ENCODE results near the gene DNM3.

The DNM3 gene

DNA sequence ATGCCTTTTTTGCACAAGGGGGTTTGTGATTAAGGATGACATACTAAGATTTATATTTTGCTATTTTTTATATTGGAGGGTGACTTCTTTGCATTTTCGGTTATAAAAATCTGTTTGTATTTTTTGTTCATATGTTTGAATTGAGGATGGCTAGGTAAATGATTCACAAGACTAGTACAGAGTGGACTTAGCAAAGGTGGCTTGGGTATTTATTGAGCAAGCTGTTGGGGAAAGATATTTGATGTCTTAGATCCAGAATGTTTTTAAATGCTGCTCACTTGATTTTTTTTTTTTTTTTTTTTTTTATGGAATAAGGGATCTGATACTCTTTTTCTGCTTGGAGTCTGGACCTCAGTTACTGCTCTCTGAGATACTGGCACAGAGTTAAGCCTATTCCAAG lies 100.6 kb downstream of the DNM3 start:
- Histone ChIP-seq H3K27me3 (ENCODE audit: control insufficient read depth in 1 of 2, insufficient read depth in 2 of 2, low read length in 2 of 2) (no peaks in the 10 kb centered on the region), H3K27ac (ENCODE audit: low read length) (no peak overlapping the region), H3K4me3 (ENCODE audit: low read length in 2 of 2) (no peak overlapping the region), H3K9ac (ENCODE audit: low read length in 2 of 2) (no peak overlapping the region), H3K4me1 (ENCODE audit: control insufficient read depth, insufficient read depth, low read length) (no peaks in the 10 kb centered on the region), H3K36me3 (ENCODE audit: control insufficient read depth in 2 of 2, insufficient read depth in 2 of 2, low read length in 2 of 2) (no peaks in the 10 kb centered on the region), H3K9me3 (ENCODE audit: control insufficient read depth in 2 of 2, low read length in 2 of 2) (no peaks in the 10 kb centered on the region)

DNA sequence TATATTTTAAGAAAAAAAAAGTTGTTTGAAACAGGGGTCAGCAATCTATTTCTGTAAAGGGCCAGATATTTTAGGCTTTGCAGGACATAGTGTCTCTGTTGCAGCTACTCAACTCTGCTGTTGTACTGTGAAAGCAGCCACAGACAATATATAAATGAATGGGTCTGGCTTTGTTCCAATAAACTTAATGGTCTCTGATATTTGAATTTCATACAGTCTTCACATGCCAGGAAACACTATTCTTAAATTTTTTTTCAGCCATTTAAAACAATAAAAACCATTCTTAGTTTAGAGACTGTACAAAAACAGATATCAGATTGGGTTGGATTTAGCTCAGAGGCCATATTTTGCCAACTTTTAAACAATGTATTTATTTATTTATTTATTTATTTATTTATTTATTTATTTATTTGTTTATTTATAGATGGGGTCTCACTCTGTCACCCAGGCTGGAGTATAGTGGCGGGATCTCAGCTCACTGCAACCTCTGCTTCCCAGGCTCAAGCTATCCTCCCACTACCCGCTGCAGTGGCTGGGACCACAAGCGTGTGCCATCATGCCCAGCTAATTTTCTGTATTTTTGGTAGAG lies 102.8 kb downstream of the DNM3 start:
- Histone ChIP-seq H3K4me3 (ENCODE audit: low read length in 2 of 2) (no peak overlapping the region), H3K9ac (ENCODE audit: low read length in 2 of 2) (no peak overlapping the region), H3K9me3 (ENCODE audit: control insufficient read depth in 2 of 2, low read length in 2 of 2) (no peaks in the 10 kb centered on the region), H3K4me1 (ENCODE audit: control insufficient read depth, insufficient read depth, low read length) (no peaks in the 10 kb centered on the region), H3K27ac (ENCODE audit: low read length) (no peak overlapping the region), H3K27me3 (ENCODE audit: control insufficient read depth in 1 of 2, insufficient read depth in 2 of 2, low read length in 2 of 2) (no peaks in the 10 kb centered on the region), H3K36me3 (ENCODE audit: control insufficient read depth in 2 of 2, insufficient read depth in 2 of 2, low read length in 2 of 2) (no peaks in the 10 kb centered on the region)

DNA sequence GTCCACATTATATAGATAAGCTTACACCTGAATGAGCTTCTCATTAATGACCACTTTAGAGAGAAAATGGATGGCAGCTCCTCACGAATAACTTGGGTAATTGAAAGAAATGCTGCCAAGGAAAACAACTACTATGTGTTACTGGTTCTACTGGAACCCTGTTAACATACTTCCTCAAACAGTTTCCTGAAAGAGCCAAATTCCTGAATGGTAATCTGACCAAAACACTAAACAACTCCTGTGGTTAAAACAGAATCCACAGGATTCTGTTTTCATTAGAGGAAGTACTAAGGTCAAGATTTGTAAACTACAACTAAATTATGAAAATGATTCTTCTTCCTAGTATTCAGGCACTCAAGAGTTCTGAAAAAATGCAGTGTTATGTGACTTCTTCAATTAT lies 107.2 kb downstream of the DNM3 start:
- Histone ChIP-seq H3K27ac (ENCODE audit: low read length) (no peak overlapping the region), H3K9me3 (ENCODE audit: control insufficient read depth in 2 of 2, low read length in 2 of 2) (no peaks in the 10 kb centered on the region), H3K4me1 (ENCODE audit: control insufficient read depth, insufficient read depth, low read length) (no peaks in the 10 kb centered on the region), H3K4me3 (ENCODE audit: low read length in 2 of 2) (no peak overlapping the region), H3K9ac (ENCODE audit: low read length in 2 of 2) (no peak overlapping the region), H3K36me3 (ENCODE audit: control insufficient read depth in 2 of 2, insufficient read depth in 2 of 2, low read length in 2 of 2) (no peaks in the 10 kb centered on the region), H3K27me3 (ENCODE audit: control insufficient read depth in 1 of 2, insufficient read depth in 2 of 2, low read length in 2 of 2) (no peaks in the 10 kb centered on the region)

DNA sequence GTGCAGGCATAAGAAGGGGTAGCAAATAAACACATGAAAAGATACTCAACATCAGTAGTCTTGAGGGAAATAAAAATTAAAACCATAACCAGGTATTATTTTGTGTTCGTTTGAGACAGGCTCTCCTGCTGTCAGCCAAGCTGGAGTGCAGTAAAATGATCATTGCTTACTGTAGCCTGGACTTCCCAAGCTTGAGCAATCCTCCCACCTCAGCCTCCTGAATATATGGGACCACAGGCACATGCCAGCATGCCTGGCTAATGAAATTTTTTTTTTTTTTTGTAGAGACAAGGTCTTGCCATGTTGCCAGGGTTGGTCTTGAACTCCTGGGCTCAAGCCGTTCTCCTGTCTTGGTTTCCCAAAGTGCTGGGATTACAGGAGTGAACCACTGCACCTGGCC lies 108.0 kb downstream of the DNM3 start:
- no peaks in the 10 kb centered on the region for H3K36me3 ChIP-seq (ENCODE audit: control insufficient read depth in 2 of 2, insufficient read depth in 2 of 2, low read length in 2 of 2)
- H3K27me3 ChIP-seq (ENCODE audit: control insufficient read depth in 1 of 2, insufficient read depth in 2 of 2, low read length in 2 of 2): no peaks in the 10 kb centered on the region
- no peak overlapping the region for H3K4me3 ChIP-seq (ENCODE audit: low read length in 2 of 2)
- no peak overlapping the region for H3K9ac ChIP-seq (ENCODE audit: low read length in 2 of 2)
- no peaks in the 10 kb centered on the region for H3K4me1 ChIP-seq (ENCODE audit: control insufficient read depth, insufficient read depth, low read length)
- H3K9me3 ChIP-seq (ENCODE audit: control insufficient read depth in 2 of 2, low read length in 2 of 2): no peaks in the 10 kb centered on the region
- H3K27ac ChIP-seq (ENCODE audit: low read length): no peak overlapping the region

DNA sequence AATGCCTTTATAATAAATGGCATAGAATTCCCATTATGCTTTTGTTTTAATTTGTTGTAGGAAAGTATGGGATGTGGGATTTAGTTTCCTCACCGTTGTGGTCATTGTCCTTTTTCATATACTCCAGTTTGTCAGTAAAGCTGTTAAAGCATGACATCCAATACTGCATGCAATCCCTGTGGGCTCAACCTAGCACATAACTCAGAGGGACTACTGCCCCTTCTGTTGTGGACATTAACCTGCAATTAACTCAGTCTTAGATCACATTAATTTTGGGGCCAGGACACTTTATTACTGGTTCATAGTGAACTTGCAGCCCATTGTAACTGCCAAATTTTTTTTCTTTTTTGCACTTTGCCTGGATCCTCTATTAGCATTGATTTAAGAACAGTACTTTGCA lies 112.5 kb downstream of the DNM3 start:
- Histone ChIP-seq H3K9me3 (ENCODE audit: control insufficient read depth in 2 of 2, low read length in 2 of 2) (no peaks in the 10 kb centered on the region), H3K27ac (ENCODE audit: low read length) (no peak overlapping the region), H3K9ac (ENCODE audit: low read length in 2 of 2) (no peak overlapping the region), H3K4me3 (ENCODE audit: low read length in 2 of 2) (no peak overlapping the region), H3K36me3 (ENCODE audit: control insufficient read depth in 2 of 2, insufficient read depth in 2 of 2, low read length in 2 of 2) (no peaks in the 10 kb centered on the region), H3K4me1 (ENCODE audit: control insufficient read depth, insufficient read depth, low read length) (no peaks in the 10 kb centered on the region), H3K27me3 (ENCODE audit: control insufficient read depth in 1 of 2, insufficient read depth in 2 of 2, low read length in 2 of 2) (no peaks in the 10 kb centered on the region)

DNA sequence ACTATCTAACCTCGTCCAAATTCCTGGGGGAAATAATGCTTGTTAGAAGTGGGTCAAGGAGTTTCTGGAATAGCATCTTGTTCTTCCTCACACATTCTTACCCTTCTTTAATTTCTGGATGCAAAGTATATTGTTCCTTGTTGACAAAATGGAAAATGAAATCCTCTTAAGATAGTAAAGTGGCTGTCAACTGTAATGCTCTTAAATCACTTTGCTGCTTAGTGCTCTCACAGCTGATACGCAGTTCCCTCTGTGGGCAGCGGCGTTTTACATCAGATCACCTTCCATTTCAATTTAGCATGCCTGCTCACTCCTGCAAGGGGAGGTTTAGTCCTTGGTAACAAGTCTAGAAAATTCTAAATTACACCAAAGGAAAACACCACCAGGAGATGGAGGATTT lies 113.1 kb downstream of the DNM3 start:
- H3K27me3 ChIP-seq (ENCODE audit: control insufficient read depth in 1 of 2, insufficient read depth in 2 of 2, low read length in 2 of 2): no peaks in the 10 kb centered on the region
- H3K4me3 ChIP-seq (ENCODE audit: low read length in 2 of 2): no peak overlapping the region
- H3K36me3 ChIP-seq (ENCODE audit: control insufficient read depth in 2 of 2, insufficient read depth in 2 of 2, low read length in 2 of 2): no peaks in the 10 kb centered on the region
- H3K27ac ChIP-seq (ENCODE audit: low read length): no peak overlapping the region
- no peaks in the 10 kb centered on the region for H3K9me3 ChIP-seq (ENCODE audit: control insufficient read depth in 2 of 2, low read length in 2 of 2)
- no peaks in the 10 kb centered on the region for H3K4me1 ChIP-seq (ENCODE audit: control insufficient read depth, insufficient read depth, low read length)
- H3K9ac ChIP-seq (ENCODE audit: low read length in 2 of 2): no peak overlapping the region

DNA sequence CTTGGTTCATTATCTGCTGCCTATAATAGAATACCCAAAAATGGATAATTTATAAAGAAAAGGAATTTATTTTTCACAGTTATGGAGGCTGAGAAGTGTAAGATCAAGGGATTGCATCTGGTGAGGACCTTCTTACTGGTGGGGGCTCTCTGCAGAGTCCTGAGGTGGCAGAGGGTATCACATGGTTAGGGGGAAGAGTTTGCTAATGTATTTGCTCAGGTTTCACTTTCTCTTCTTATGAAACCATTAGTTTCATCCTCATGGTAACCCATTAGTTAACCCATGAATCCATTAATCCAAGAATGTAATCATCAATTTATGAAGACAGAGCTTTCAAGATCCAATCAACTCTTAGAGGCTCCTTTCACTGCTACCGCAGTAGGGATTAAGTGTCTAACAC lies 120.6 kb downstream of the DNM3 start:
- no peaks in the 10 kb centered on the region for H3K27me3 ChIP-seq (ENCODE audit: control insufficient read depth in 1 of 2, insufficient read depth in 2 of 2, low read length in 2 of 2)
- H3K4me1 ChIP-seq (ENCODE audit: control insufficient read depth, insufficient read depth, low read length): no peaks in the 10 kb centered on the region
- H3K9ac ChIP-seq (ENCODE audit: low read length in 2 of 2): no peak overlapping the region
- no peak overlapping the region for H3K4me3 ChIP-seq (ENCODE audit: low read length in 2 of 2)
- no peaks in the 10 kb centered on the region for H3K9me3 ChIP-seq (ENCODE audit: control insufficient read depth in 2 of 2, low read length in 2 of 2)
- no peak overlapping the region for H3K27ac ChIP-seq (ENCODE audit: low read length)
- no peaks in the 10 kb centered on the region for H3K36me3 ChIP-seq (ENCODE audit: control insufficient read depth in 2 of 2, insufficient read depth in 2 of 2, low read length in 2 of 2)

DNA sequence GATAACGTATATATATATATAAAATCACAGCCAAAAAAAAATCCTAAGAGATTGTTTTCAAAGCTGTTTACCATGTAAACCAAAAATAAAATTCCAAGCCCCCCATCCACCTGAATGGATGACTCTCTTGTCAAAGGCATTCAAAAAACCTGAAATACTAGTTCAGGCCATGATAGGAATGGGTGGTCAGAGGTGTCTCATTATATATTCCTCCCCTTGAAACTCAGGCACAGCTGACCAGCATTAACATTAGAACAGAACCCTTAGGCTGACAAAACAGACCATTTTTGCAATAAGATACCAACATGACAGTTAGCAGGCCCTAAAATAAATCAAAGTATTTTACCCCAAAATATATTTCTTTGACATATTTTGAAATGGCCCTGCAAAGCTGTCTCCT lies 122.5 kb downstream of the DNM3 start:
- Histone ChIP-seq H3K27ac (ENCODE audit: low read length) (no peak overlapping the region), H3K36me3 (ENCODE audit: control insufficient read depth in 2 of 2, insufficient read depth in 2 of 2, low read length in 2 of 2) (no peaks in the 10 kb centered on the region), H3K4me3 (ENCODE audit: low read length in 2 of 2) (no peak overlapping the region), H3K9me3 (ENCODE audit: control insufficient read depth in 2 of 2, low read length in 2 of 2) (no peaks in the 10 kb centered on the region), H3K27me3 (ENCODE audit: control insufficient read depth in 1 of 2, insufficient read depth in 2 of 2, low read length in 2 of 2) (no peaks in the 10 kb centered on the region), H3K9ac (ENCODE audit: low read length in 2 of 2) (no peak overlapping the region), H3K4me1 (ENCODE audit: control insufficient read depth, insufficient read depth, low read length) (no peaks in the 10 kb centered on the region)

DNA sequence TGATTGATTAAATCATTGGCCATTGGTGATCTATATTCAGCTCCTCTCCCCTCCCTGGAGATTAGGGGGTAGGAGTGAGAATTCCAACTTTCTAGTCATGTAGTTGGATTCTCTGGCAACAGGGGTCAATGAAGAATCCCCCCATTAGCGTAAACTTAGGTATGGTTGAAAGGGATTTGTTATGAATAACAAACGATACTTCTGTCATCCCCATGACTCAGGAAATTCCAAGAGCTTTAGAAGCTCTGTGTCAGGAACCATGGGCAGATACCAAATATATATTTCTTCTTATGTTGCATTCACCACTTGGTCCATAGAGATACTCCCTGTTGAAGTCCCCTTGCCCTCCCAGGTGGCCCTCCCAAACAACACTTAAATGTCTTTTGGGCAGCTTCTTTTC lies 124.5 kb downstream of the DNM3 start:
- Histone ChIP-seq H3K27me3 (ENCODE audit: control insufficient read depth in 1 of 2, insufficient read depth in 2 of 2, low read length in 2 of 2) (no peaks in the 10 kb centered on the region), H3K4me3 (ENCODE audit: low read length in 2 of 2) (no peak overlapping the region), H3K36me3 (ENCODE audit: control insufficient read depth in 2 of 2, insufficient read depth in 2 of 2, low read length in 2 of 2) (no peaks in the 10 kb centered on the region), H3K9ac (ENCODE audit: low read length in 2 of 2) (no peak overlapping the region), H3K27ac (ENCODE audit: low read length) (no peak overlapping the region), H3K4me1 (ENCODE audit: control insufficient read depth, insufficient read depth, low read length) (no peaks in the 10 kb centered on the region), H3K9me3 (ENCODE audit: control insufficient read depth in 2 of 2, low read length in 2 of 2) (no peaks in the 10 kb centered on the region)

DNA sequence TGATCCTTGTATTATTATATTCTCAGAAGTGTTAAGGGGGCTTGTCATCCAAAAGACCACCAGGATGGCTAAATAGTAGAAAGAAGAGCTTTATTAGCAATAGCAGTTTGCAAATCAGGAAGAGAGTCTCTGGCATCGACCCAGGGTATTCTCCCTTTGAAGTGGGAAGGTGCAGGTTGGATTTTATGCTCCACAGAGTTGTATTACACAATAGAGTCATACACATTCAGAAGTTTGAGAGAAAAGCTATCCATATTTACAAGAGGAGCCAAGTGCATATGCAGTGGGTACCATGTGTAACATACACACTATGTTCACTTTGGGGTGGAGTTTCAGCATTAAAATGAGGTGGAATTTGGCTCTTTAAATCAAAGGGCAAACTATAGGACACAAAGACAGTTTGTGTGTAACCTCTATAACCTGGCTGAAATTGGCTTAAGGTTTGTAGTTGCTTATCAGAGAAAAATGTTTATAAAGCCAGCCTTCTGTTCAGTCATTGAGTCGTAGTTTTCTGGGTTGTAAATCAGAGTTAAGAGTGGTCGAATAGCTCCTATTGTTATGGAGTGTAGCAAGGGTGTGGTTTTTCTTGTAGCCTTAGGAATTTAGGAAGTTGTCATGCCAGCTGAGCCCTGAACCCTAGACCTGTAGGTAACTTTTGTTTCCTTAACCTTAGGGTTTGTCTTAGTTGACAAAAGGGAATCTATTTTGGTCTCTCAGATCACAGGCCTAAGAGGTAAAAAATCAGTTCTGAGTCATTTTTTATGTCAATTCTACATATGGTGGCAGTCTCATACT lies 125.3 kb downstream of the DNM3 start:
- no peaks in the 10 kb centered on the region for H3K4me1 ChIP-seq (ENCODE audit: control insufficient read depth, insufficient read depth, low read length)
- no peaks in the 10 kb centered on the region for H3K9me3 ChIP-seq (ENCODE audit: control insufficient read depth in 2 of 2, low read length in 2 of 2)
- no peak overlapping the region for H3K27ac ChIP-seq (ENCODE audit: low read length)
- no peak overlapping the region for H3K4me3 ChIP-seq (ENCODE audit: low read length in 2 of 2)
- H3K9ac ChIP-seq (ENCODE audit: low read length in 2 of 2): no peak overlapping the region
- H3K27me3 ChIP-seq (ENCODE audit: control insufficient read depth in 1 of 2, insufficient read depth in 2 of 2, low read length in 2 of 2): no peaks in the 10 kb centered on the region
- H3K36me3 ChIP-seq (ENCODE audit: control insufficient read depth in 2 of 2, insufficient read depth in 2 of 2, low read length in 2 of 2): no peaks in the 10 kb centered on the region

DNA sequence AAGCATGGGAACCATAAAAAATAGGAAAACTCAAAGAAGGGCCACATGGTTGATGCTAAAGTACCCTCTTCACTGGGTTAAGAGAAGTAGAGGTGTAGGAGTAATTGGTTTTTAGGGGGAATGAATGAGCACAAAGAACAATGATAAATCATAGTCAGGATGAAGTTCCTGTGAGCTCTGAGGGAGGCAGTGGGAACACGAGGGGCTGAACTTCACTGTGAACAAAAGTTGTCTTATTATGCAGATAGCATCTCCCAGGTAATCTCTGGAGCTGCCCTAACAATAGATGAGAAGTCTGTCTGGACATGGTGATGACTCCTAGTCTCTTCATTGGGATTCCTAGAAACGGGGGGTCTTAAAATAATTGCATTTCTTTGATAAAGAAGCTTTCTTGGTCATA lies 127.9 kb downstream of the DNM3 start:
- Histone ChIP-seq H3K9ac (ENCODE audit: low read length in 2 of 2) (no peak overlapping the region), H3K9me3 (ENCODE audit: control insufficient read depth in 2 of 2, low read length in 2 of 2) (no peaks in the 10 kb centered on the region), H3K27me3 (ENCODE audit: control insufficient read depth in 1 of 2, insufficient read depth in 2 of 2, low read length in 2 of 2) (no peaks in the 10 kb centered on the region), H3K4me3 (ENCODE audit: low read length in 2 of 2) (no peak overlapping the region), H3K27ac (ENCODE audit: low read length) (no peak overlapping the region), H3K36me3 (ENCODE audit: control insufficient read depth in 2 of 2, insufficient read depth in 2 of 2, low read length in 2 of 2) (no peaks in the 10 kb centered on the region), H3K4me1 (ENCODE audit: control insufficient read depth, insufficient read depth, low read length) (no peaks in the 10 kb centered on the region)
